CD4-positive, alpha-beta T cell (primary cell): ENCODE data around the gene ACTR1B. TPM values are rescaled to one million over a fixed set of nuclear protein-coding genes. Genes with fewer than 3 reads are reported as not detected.
A peak's percentile ranks its signal among the peaks of the same experiment; 100 is the strongest.
"Not testable (repeated sequence)": the region's sequence is repeated elsewhere in the genome, so short reads cannot be mapped to it uniquely, and the experiment has no call there.

Source experiments
- ATAC-seq: fragments of 200-7000 bp; cut with Tn5 transposase; one replicate; pipeline ENCODE4 v1.10.0; 2022; ENCODE audit warnings: mild to moderate bottlenecking; ENCODE audit not compliant: poor library complexity
- CTCF ChIA-PET: fragments of 350-600 bp; sonication (Branson Sonifier 250); formaldehyde crosslinking; loops from one replicate; lab custom pipeline; 2021; ENCODE audit warnings: antibody characterized with exemption, inconsistent platforms; lab: Charles Lee
- POLR2A ChIA-PET: fragments of 350-600 bp; sonication (Branson Sonifier 250); formaldehyde crosslinking; loops from one replicate; lab custom pipeline; 2021; ENCODE audit warnings: antibody characterized with exemption, inconsistent platforms; lab: Charles Lee
- DNase-seq, 14 experiments: peaks; one replicate each; pipeline ENCODE4 v3.0.0-alpha.2; 2013 to 2020; ENCODE audit warnings: mixed read lengths in 2 of 14
- H3K27ac ChIP-seq, 2 donors: one replicate each; pipeline versions ENCODE4 v1.5.1 to v1.7.0; 2013; ENCODE audit warnings: low read length in 2 of 2, low read depth in 1 of 2, mild to moderate bottlenecking in 1 of 2
- H3K27me3 ChIP-seq, 2 experiments: 1 replicate in 1 of 2; 2 replicates in 1 of 2; pipeline versions ENCODE4 v1.6.1 to v1.7.0; 2013; ENCODE audit warnings: low read length in 2 of 2, control low read depth in 1 of 2, mild to moderate bottlenecking in 1 of 2, moderate library complexity in 1 of 2; ENCODE audit not compliant: insufficient read depth in 2 of 2, control insufficient read depth in 1 of 2
- H3K36me3 ChIP-seq: one replicate; pipeline ENCODE4 v1.6.1; 2013; ENCODE audit warnings: low read length, control low read depth; ENCODE audit not compliant: insufficient read depth
- H3K4me1 ChIP-seq: one replicate; pipeline ENCODE4 v1.6.1; 2013; ENCODE audit warnings: low read length, control low read depth; ENCODE audit not compliant: insufficient read depth
- H3K4me3 ChIP-seq: one replicate; pipeline ENCODE4 v1.5.1; 2013; ENCODE audit warnings: mild to moderate bottlenecking, low read length, moderate library complexity
- H3K9me3 ChIP-seq, 2 experiments: 1 replicate in 1 of 2; 2 replicates in 1 of 2; pipeline versions ENCODE4 v1.6.1 to v1.7.0; 2013; ENCODE audit warnings: low read length in 2 of 2, mild to moderate bottlenecking in 2 of 2, control low read depth in 1 of 2, moderate library complexity in 1 of 2; ENCODE audit not compliant: control insufficient read depth in 1 of 2, insufficient read depth in 1 of 2
- H3K27ac Mint-ChIP-seq: one replicate; pipeline ENCODE4 v1.8.0; 2020; ENCODE audit warnings: mixed read lengths
- H3K27me3 Mint-ChIP-seq: one replicate; pipeline ENCODE4 v1.8.0; 2021; ENCODE audit warnings: mixed read lengths
- H3K36me3 Mint-ChIP-seq: one replicate; pipeline ENCODE4 v1.8.0; 2021; ENCODE audit warnings: low read depth, mixed read lengths
- H3K4me1 Mint-ChIP-seq: one replicate; pipeline ENCODE4 v1.8.0; 2021; ENCODE audit warnings: low read depth, mixed read lengths
- H3K4me3 Mint-ChIP-seq: one replicate; pipeline ENCODE4 v1.8.0; 2020; ENCODE audit warnings: mild to moderate bottlenecking, mixed read lengths
- H3K9me3 Mint-ChIP-seq: one replicate; pipeline ENCODE4 v1.8.0; 2020; ENCODE audit warnings: mixed read lengths
- CTCF ChIP-seq: fragments of 200-600 bp; IDR thresholded peaks from one replicate; pipeline ENCODE4 v1.8.0; 2022; ENCODE audit warnings: antibody characterized with exemption, mild to moderate bottlenecking
- intact Hi-C, 2 experiments: fragments of 100-400 bp; cut with DNase I in 1 of 2; cut with micrococcal nuclease in 1 of 2; formaldehyde crosslinking; loops; one replicate each; pipeline versions ENCODE4 v1.15.1 to v1.9.0; 2023 to 2025; cut with DNase I, micrococcal nuclease
- polyA plus RNA-seq, 2 donors: library from polyadenylated mRNA; unstranded; fragments of 120-200 nt; gene quantifications; one replicate each; pipeline ENCODE4 v1.2.1, GENCODE V29; 2013
- total RNA-seq, 174 experiments: library from RNA in 2 of 174; stranded (reverse) in 2 of 174; gene quantifications; one replicate each; pipeline ENCODE4 v1.2.3 and lab custom pipeline; 2021 to 2026

Gene ACTR1B
- total RNA-seq (10 to 100 TPM; 89.5 to 92.8 TPM), total RNA-seq (lab: John Stamatoyannopoulos, UW) (69.2 to 177 (median 119) reads per million in 172 experiments)
- 68.6 TPM for polyA plus RNA-seq (2013, experiment 1 of 2)
- 70.7 TPM for polyA plus RNA-seq (2013, experiment 2 of 2)

GRCh38 chr2:97663962-97664635, at the start of gene ACTR1B:
ACTR1B (minus strand) TSS chr2:97664044; CDS start chr2:97663890, 154 bp downstream.
- Histone ChIP-seq H3K4me1 (peaks cover 34% of the 10 kb centered on the region), H3K9me3 (no peaks in the 10 kb centered on the region), H3K36me3 (peaks cover 21% of the 10 kb centered on the region), H3K27me3 (no peaks in the 10 kb centered on the region), H3K27ac (peak within 1 kb of the TSS; percentile 93 to 98), H3K4me3 (peak within 1 kb of the TSS; percentile 96)
- ATAC-seq (peak; percentile 86), DNase-seq (peak; percentile 94 to 99 (median 96))
- CTCF ChIA-PET: interaction anchor here (0.7 to 4.1 kb wide), 10 partner anchors 9 to 73 kb away, joined by 3 to 29 read pairs (median 4); partner anchors contain the start of gene COX5B
- Mint-ChIP-seq H3K4me3 (peak within 1 kb of the TSS; percentile 100), H3K27ac (peak within 1 kb of the TSS; percentile 99), H3K9me3 (no peaks in the 10 kb centered on the region), H3K36me3 (peaks cover 32% of the 10 kb centered on the region), H3K27me3 (no peaks in the 10 kb centered on the region), H3K4me1 (peaks cover 31% of the 10 kb centered on the region)
- TF ChIP-seq CTCF: peak; percentile 66
- POLR2A ChIA-PET: interaction anchor here (0.9 to 8.4 kb wide), 11 partner anchors 10 to 79 kb away, joined by 3 to 244 read pairs (median 12); partner anchors contain the start of genes ANKRD36B, COX5B and ZAP70
- intact Hi-C loops: loop anchor here (1.0 to 10.0 kb wide), 7 partner anchors 19 to 1029 kb away; partner anchors contain the start of genes CNNM4 (in 1 of the 2), KANSL3 (in 1 of the 2), TMEM131 (in 1 of the 2) and ZAP70 (in 1 of the 2)

GRCh38 chr2:97712693-97713295, 49.0 kb upstream of the ACTR1B start:
- H3K4me1 ChIP-seq: peaks cover 82% of the 10 kb centered on the region
- ATAC-seq: peak; percentile 15
- Mint-ChIP-seq H3K27ac (peak overlapping the region; percentile 98), H3K27me3 (no peaks in the 10 kb centered on the region), H3K4me3 (peak overlapping the region; percentile 99), H3K9me3 (no peaks in the 10 kb centered on the region), H3K36me3 (peaks cover 45% of the 10 kb centered on the region), H3K4me1 (peaks cover 77% of the 10 kb centered on the region)
- H3K36me3 ChIP-seq: peaks cover 25% of the 10 kb centered on the region
- H3K27me3 ChIP-seq: no peaks in the 10 kb centered on the region
- DNase-seq: peak in 7 of 14 experiments; percentile 19 to 69 (median 39)
- intact Hi-C loops: loop anchor here (2.0 to 10.0 kb wide), 4 partner anchors 16 to 1112 kb away; partner anchors contain the start of genes ACTR1B (in 1 of the 2) and TMEM131 (in 1 of the 2)
- H3K4me3 ChIP-seq: peak overlapping the region; percentile 76
- TF ChIP-seq CTCF: no peak
- peak overlapping the region; percentile 79 to 88 for H3K27ac ChIP-seq
- ChIA-PET POLR2A (interaction anchor here (0.9 to 3.7 kb wide), 12 partner anchors 11 to 752 kb away, joined by 3 to 42 read pairs (median 8); partner anchors contain the start of genes ACTR1B, ANKRD36B and COX5B), CTCF (interaction anchor here (0.6 to 2.3 kb wide), 7 partner anchors 13 to 122 kb away, joined by 3 to 15 read pairs (median 7); no protein-coding TSS in a partner anchor)
- H3K9me3 ChIP-seq: no peaks in the 10 kb centered on the region

GRCh38 chr2:97712175-97712574, 48.3 kb upstream of the ACTR1B start:
- intact Hi-C loops: loop anchor here (2.0 to 10.0 kb wide), 4 partner anchors 17 to 1113 kb away; partner anchors contain the start of genes ACTR1B (in 1 of the 2) and TMEM131 (in 1 of the 2)
- peak overlapping the region; percentile 76 for H3K4me3 ChIP-seq
- Mint-ChIP-seq H3K4me3 (peak overlapping the region; percentile 83), H3K4me1 (peaks cover 72% of the 10 kb centered on the region), H3K27ac (peak overlapping the region; percentile 98), H3K36me3 (peaks cover 40% of the 10 kb centered on the region)
- ChIA-PET CTCF (interaction anchor here (0.8 to 3.8 kb wide), 6 partner anchors 12 to 121 kb away, joined by 3 to 19 read pairs (median 8); no protein-coding TSS in a partner anchor), POLR2A (interaction anchor here (1.4 to 3.7 kb wide), 5 partner anchors 15 to 121 kb away, joined by 3 to 42 read pairs (median 18); partner anchors contain the start of gene COX5B)
- H3K4me1 ChIP-seq: peaks cover 76% of the 10 kb centered on the region
- peak in 1 of 14 experiments; percentile 2 for DNase-seq
- H3K27me3 ChIP-seq, H3K9me3 ChIP-seq, ATAC-seq, H3K27me3 Mint-ChIP-seq, H3K9me3 Mint-ChIP-seq: not testable (repeated sequence)
- H3K36me3 ChIP-seq: peaks cover 20% of the 10 kb centered on the region
- peak overlapping the region; percentile 79 to 88 for H3K27ac ChIP-seq
